GM21717 (cell line): Measurements from ENCODE around the gene SUMF1.
"Not testable (repeated sequence)": the region's sequence is repeated elsewhere in the genome, so short reads cannot be mapped to it uniquely, and the experiment has no call there.

Experiments used
- ATAC-seq: cut with Tn5 transposase; IDR thresholded peaks from one replicate; pipeline ENCODE4 v1.9.1; 2021; ENCODE audit warnings: mild to moderate bottlenecking, moderate library complexity; ENCODE audit not compliant: unreplicated experiment

Gene SUMF1

DNA sequence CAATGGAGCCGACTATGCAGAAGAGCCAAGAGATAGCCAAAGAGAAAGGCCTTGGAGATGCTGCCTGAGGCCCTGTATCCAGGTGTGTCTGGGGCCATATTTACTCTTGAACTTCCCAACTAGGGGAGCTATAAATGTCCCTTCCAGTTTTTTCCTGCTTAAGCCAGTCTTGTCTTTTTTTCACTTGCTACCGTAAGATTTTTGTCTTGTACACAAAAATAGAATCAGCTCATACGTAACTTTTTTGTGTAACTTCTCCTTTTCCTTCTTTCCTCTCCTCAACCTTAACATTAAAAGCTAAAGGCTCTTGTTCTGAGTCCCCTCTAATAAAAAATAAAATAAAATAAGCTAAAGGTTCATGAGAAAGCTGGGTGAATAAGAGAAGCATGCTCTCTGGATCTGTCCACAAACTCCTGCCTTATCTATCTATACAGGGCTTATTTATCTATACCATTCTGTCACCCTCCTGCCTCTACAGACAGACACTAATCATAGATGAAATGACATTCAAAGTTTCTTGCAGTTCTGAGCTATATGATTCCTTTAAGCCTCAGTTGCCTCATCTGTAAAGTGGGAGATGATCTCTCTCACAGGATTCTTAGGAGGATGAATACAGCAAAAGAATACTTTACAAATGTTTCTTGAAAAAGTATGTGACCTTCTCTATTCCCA is 4.6 kb downstream of the SUMF1 start:
- ATAC-seq, result no peak

DNA sequence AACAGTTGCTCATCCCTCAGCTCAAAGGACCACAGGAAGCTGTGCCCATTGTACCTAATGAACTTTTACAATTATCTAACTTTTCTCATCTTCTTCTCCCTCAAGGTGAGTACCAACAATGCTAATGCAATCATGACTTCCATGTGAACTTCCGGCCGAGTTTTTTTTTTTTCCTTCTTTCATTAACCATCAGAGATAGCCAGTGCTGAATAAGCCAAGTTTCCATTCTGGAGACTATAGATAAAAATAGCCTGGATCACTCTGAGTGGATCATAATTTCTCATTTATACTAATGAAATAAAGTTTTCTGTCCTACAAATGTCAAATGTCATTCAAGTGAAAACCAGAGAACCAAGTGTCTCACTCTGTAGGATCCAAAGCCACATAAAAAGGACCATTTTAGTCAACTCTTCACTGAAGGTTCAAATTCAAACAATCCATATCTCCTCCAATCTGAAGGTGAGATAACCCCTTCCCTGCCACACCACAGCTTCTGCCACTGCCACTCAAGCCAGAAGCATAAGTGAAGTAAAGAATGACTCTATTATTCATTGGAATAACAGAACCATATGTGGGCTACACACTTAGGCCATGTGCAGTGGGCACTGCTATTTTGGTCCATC is 5.5 kb downstream of the SUMF1 start:
- no peak for ATAC-seq

DNA sequence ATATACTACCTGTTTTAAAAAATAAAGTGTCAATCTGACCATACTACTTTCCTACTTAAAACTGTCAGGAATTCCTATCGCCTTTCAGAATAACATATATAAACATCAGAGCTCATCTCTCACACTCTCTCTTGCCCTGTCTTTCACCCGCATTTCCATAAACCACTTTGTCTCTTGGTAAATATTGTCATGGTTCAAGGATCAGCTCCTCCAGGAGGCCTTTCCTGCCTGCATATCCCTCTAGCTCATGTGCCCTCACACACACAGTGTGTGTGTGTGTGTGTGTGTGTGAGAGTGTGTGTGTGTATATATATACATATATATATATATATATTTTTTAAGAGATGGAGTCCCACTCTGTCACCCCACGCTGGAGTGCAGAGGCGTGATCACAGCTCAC is 6.7 kb downstream of the SUMF1 start:
- no peak for ATAC-seq

DNA sequence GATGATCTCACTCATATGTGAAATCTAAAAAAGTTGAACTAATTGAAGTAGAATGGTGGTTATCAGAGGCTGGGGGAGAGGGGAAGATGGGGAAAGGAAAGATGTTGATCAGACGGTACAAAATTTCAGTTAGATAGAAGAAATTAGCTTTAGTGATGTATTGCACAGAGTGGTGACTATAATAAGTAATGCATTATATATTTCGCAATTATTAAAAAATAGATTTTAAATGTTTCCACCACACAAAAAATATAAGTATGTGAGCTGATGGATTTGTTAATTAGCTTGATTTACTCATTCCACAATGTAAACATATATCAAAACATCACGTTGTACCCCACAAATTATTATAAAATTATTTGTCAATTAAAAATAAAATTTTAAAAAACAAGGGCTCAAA is 8.1 kb downstream of the SUMF1 start:
- ATAC-seq, result no peak

GRCh38 chr3:4456780-4457179 is 10.3 kb downstream of the SUMF1 start:
- not testable (repeated sequence) for ATAC-seq

DNA sequence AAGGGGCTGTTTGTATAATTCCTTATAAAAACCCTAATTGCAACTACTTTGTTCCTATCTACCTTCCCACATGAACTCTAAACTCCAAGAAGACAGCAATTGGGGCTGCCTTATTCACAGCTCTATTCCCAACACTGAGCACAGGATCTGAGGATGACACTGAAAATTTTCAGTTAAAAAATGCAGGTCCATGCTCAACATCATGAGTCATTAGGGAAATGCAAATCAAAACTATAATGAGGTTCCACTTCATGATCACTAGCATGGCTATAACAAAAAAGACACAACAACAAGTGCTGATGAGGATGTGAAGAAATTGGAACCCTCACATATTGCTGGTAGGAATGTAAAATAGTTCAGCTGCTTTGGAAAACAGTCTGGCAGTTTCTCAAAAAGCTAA is 12.9 kb downstream of the SUMF1 start:
- ATAC-seq, result no peak

DNA sequence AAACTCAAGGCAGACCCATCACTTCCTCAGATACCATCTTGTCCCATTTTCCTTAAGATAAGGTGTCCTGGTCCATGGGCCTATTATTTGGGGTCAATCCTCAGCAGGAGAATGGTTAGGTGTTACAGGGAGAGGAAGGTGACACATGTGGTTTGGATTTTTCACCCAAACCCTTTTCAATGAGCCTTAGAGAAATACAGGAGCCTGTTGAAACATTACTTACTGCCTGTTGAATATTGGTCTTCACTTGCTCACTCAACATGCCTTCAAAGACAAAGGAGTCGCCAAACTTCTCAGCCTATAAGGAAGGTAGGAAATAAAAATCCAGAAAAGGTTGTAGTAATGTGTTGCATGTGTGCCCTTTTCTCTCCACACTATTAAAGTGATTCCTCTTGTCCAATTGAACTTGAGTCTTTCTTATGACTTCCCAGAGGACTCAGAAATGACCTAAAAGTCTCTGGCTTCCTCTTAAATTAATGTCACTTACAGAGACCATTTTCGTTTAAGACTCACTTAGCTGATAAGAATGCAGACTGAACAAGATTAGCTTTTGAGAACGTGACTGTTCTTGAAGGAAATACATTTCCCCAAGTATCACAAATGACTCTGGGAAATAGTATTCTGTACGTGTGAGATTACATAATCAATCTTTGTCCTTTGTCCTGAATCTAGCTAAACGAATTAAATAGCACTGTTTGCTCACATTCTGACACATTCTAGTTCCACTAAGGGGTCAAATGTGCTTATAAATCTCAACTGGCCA is 17.8 kb downstream of the SUMF1 start:
- no peak for ATAC-seq

DNA sequence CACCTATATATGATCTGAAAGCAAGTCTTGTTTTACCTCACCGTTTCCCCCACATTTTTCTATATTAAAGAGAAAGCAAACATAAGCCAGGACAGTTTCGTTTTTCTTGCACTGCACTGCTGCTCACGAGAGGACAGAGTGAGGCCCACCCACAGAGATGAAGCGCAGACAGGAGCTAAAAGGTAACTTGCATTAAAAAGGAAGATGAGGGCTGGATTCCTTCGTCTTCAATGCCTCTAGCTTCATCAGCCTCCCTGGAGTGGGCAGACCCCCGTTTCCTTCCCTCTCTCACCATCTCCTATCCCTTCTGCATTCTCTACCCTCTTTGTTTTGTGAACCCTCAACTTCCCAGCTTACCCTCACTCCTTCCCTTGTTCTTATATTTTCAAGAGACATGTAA is 18.9 kb downstream of the SUMF1 start:
- no peak for ATAC-seq

- no peak for ATAC-seq
These were observed 19.6 kb downstream of the SUMF1 start for GRCh38 chr3:4447295-4447999.

DNA sequence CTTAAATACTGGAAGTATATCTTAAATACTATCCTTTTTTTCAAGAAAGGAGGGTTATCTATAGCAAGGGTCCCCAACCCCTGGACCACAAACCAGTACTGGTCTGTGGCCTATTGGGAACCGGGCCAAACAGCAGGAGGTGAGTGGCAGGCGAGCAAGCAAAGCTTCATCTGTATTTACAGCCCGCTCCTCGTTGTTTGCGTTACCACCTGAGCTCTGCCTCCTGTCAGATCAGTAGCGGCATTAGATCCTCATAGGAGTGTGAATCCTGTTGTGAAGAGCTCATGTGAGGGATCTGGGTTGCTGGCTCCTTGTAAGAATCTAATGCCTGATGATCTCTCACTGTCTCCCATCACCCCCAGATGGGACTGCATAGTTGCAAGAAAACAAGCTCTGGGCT is 26.1 kb downstream of the SUMF1 start:
- no peak for ATAC-seq

DNA sequence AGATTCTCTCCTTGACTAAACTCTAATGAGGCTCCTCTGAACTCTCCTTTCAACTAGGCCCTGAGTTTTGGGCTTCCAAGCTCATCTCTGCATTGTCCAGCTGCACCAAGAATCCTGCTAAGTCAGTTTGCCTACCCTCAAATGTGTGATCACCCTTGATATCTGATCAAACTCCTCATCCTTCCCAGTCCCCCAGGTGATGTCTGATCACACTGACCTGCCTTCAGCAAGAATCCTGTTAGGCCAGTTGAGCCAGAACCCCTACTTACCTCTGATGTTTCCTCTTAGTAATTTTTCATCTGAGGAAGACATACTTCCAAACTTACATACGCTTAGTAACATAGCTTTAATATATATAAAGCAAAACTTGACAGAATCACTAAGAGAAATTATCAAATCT is 28.8 kb downstream of the SUMF1 start:
- ATAC-seq, result no peak

DNA sequence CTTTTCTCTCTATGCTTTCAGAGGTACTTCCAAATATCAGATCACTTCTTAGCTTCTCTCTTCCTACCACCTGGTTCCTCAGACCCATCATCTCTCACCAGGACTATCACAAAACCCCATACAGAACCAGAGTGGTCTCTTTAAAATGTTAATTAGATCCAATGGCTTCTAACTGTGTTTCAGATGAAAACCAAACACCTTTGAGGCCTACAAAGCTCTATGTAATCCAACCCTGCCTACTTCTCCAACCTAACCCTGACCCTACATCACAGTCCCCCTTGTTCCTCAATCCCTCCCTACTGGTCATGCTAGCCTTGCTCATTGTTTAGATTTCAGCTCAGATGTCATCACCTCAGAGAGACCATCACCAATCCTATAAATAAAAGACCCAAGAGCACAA is 34.8 kb downstream of the SUMF1 start:
- no peak for ATAC-seq

DNA sequence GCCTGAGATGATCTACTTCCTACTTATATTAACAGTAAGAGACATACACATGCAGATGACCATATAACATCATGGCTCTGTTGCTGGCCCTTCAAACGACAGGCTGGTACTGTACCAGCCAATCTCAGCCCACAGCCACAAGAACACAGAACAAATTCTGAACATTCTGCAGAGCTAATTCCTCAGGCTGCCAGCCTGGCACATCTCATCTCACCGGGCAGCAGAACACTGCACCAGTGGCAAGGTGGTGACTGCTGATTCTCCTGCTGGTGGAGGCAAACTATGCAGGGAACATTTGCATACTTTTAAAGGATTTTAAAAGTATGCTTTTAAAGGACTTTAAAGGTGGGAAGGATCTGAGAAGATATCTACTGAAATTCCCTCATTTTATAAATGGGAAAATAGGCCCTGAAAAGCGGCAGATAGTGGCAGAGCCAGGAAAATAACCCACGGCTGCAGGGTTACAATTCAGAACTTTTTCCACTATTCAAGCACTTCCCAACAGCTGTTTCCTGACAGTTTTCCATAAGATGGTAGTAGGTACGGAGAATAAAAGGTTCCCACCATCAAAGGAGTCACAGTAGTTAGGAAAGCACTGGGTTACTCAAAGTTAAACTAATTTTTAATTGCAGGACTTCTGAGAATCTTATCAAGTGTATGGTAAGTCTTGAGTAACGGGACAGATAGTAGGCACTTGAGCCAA is 37.3 kb downstream of the SUMF1 start:
- ATAC-seq, result no peak

- ATAC-seq, result peak; percentile 74
These were observed 40.2 kb downstream of the SUMF1 start for GRCh38 chr3:4426782-4427344.

DNA sequence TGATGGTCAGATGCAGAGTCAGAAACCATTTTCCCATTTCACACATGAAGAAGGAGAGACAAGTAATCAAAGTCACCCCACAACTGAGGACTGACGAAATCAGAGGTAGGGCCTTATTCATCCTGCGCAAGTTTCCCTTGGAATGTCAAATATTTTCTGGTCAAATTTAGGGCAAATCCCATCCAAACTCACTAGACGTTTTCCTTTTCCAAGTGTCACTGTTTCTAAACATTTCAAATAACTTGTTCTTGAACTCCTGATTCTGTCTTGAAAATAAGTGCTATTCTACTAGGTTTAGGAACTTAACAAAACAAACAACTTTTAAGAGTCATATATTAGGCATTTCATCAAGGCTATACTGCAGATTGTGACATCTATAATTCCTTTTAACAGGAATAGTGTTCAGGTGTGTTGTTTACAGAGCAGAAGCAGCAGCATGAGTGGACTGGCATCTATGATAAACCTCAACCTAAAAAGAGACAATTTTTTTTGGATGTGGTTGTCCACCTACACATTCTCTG is 40.7 kb downstream of the SUMF1 start:
- ATAC-seq, result no peak

DNA sequence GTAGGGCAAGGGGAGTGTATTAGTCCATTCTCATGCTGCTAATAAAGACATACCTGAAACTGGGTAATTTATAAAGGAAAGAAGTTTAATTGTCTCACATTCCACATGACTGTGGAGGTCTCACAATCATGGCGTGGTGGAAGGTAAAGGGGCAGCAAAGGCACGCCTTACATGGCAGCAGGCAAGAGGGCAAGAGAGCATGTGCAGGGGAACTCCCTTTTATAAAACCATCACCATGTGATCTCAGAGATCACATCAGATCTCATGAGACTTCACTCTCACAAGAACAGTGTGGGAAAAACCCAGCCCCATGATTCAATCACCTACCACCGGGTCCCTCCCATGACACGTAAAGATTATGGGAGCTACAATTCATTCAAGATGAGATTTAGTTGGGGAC is 41.4 kb downstream of the SUMF1 start:
- ATAC-seq, result no peak

DNA sequence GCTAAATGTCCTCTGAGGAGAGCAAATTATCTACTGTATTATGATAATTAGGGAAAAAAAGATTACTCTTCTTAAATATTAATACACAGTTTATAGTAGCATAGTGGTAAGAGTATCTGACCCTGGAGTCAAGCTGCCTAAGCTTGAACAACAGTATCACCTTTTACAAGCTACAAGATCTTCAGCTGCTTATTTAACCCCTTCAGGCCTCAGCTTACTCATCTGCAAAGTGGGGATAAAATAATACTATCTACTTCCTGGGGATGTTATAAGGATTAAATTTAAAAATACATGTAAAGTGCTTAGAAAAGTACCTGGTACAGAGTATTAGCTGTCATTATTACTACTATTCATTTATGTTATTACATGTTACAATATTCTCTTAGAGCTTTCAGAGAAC is 42.0 kb downstream of the SUMF1 start:
- no peak for ATAC-seq

DNA sequence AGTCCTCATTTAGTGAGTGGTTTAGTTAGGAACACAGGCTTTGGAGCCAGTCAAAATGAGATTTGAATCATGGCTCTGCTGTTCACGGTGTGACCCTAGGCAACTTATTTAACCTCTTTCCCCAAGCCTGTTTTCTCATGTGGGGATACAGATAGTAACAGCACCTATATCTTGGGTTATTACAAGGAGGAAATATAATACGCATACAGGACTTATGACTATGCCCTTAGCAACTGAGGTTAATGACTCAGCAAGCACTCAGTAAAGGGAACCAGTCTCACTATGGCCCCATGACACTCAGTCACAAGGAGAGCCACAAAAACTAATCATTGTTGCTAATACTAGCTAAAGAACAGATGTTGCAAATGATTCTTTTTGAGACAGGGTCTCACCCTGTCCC is 45.9 kb downstream of the SUMF1 start:
- peak; percentile 74 for ATAC-seq

DNA sequence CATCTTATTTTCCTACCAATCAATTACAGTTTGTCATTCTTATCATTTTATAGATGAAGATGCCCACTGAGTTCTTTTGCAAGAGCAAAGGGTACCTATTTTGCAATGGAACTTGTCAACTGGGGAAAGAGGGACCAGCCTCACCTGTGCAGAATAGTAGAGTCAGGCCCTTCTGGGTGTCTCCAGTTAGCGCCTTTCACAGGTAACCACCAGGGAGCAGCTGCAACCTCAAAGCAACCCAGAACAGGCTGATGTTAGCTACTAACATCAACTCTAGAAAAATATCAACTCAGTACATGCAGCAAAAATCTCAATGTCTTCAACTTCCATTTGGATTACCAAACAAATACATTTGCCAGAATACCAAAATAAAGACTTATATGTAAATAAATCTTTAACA is 47.1 kb downstream of the SUMF1 start:
- no peak for ATAC-seq

GRCh38 chr3:4419386-4419785 is 47.7 kb downstream of the SUMF1 start:
- ATAC-seq, result no peak
